Measurements from ENCODE around the gene RAET1E.

GRCh38 chr6:149921361-149921760 lies 23.4 kb upstream of the RAET1E start:
- no peak for TF ChIP-seq CTCF (IDR thresholded peaks at IDR 0.05; ENCODE audit: low read length)
- TF ChIP-seq EZH2 (optimal IDR thresholded peaks at IDR 0.05; ENCODE audit: low read depth, low read length): no peak
